HPDE6-E6E7 (cell line): Measurements from ENCODE around the gene SRR.

Source experiments
- DNase-seq: peaks from one replicate; pipeline ENCODE4 v3.0.0; 2011; ENCODE audit warnings: missing footprints; ENCODE audit errors: extremely low spot score

SRR gene

GRCh38 chr17:2371183-2372130 lies 67.7 kb downstream of the SRR start:
- DNase-seq, result no peak

DNA sequence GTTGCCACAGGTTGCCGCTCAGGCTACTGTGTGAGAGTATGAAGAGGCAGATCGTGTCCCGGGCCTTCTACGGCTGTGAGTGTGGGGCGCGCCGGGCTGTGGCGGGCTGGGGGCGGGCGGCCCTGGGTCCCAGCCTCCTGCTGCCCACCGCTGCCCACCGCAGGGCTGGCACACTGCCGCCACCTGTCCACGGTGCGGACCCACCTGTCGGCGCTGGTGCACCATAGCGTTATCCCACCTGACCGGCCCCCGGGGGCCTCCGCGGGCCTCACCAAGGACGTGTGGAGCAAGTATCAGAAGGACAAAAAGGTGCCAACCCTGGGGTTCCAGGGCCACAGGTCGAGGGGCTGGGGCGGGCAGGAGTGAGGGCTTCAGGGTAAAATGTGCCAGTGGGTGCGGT lies 68.4 kb downstream of the SRR start:
- no peak for DNase-seq

DNA sequence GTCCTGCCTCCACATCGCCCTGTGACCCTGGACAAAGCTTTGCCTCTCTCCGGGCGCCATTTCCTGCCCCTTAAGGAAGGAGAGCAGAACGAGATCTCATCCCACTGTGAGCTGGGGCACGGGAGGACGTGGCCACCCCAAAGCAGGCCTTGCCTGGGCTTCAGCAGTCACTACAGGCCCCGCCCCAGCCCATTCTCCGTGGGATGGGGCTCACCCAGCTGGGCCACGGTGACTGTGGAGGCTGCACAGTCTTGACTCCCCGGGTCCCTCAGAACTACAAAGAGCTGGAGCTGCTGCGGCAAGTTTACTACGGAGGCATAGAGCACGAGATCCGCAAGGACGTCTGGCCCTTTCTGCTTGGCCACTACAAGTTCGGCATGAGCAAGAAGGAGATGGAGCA lies 68.9 kb downstream of the SRR start:
- DNase-seq, result no peak

DNA sequence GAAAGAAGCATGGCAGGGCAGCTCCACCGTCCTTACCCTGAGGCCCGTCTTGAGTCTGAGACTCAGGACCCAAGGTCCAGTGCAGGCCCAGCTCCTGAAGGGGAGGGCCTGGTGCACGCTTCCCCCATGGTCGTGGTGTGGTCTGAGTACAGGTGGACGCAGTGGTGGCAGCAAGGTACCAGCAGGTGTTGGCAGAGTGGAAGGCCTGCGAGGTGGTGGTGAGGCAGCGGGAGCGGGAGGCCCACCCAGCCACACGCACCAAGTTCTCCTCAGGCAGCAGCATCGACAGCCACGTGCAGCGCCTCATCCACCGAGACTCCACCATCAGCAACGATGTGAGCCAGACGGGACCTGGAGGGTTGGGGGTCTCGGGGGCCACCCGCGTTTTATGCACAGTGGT lies 69.4 kb downstream of the SRR start:
- DNase-seq, result no peak
